Caco-2 (cell line): ENCODE data around the gene SESN2. TPM values are rescaled to one million over a fixed set of nuclear protein-coding genes. Genes with fewer than 3 reads are reported as not detected.

Source experiments
- BruUV-seq: library from RNA; stranded (reverse); fragments of 400-500 nt; replicated peaks from 2 replicates; lab custom pipeline; 2021; lab: Mats Ljungman, UMichigan
- CTCF ChIA-PET: fragments of 300-600 bp; sonication (Branson Sonifier 250); formaldehyde crosslinking; loops from one replicate; lab custom pipeline; 2022; ENCODE audit warnings: antibody characterized with exemption; lab: Charles Lee
- POLR2A ChIA-PET: fragments of 300-600 bp; sonication (Branson Sonifier 250); formaldehyde crosslinking; loops from one replicate; lab custom pipeline; 2022; ENCODE audit warnings: antibody characterized with exemption; lab: Charles Lee
- DNase-seq, 2 experiments: peaks; one replicate each; pipeline versions ENCODE4 v3.0.0 to v3.0.0-alpha.2; 2020 to 2022
- H3K27me3 ChIP-seq: replicated peaks from 2 replicates; pipeline ENCODE4 v1.6.0; 2011; ENCODE audit warnings: low read length; ENCODE audit not compliant: control insufficient read depth, insufficient read depth
- H3K36me3 ChIP-seq: 2 replicates; pipeline ENCODE4 v1.5.1; 2011; ENCODE audit warnings: low read length; ENCODE audit not compliant: control insufficient read depth, insufficient read depth
- H3K4me1 ChIP-seq: fragments of 250-450 bp; sonication (Bioruptor Pico); 2 replicates; pipeline ENCODE4 v1.5.1; 2020; ENCODE audit warnings: mild to moderate bottlenecking
- H3K4me3 ChIP-seq: 2 replicates; pipeline ENCODE4 v1.5.1; 2011; ENCODE audit warnings: low read depth, mild to moderate bottlenecking, control low read depth, low read length
- H3K9me3 ChIP-seq: fragments of 250-450 bp; sonication (Bioruptor Pico); 2 replicates; pipeline ENCODE4 v1.5.1; 2020; ENCODE audit warnings: mild to moderate bottlenecking, moderate library complexity
- H3K27ac Mint-ChIP-seq: one replicate; pipeline ENCODE4 v1.8.0; 2022; ENCODE audit warnings: mixed read lengths; ENCODE audit not compliant: unreplicated experiment
- H3K27me3 Mint-ChIP-seq: one replicate; pipeline ENCODE4 v1.8.0; 2022; ENCODE audit warnings: mixed read lengths; ENCODE audit not compliant: insufficient read depth, unreplicated experiment
- H3K36me3 Mint-ChIP-seq: one replicate; pipeline ENCODE4 v1.8.0; 2022; ENCODE audit warnings: mild to moderate bottlenecking, mixed read lengths; ENCODE audit not compliant: insufficient read depth, unreplicated experiment
- H3K4me1 Mint-ChIP-seq: one replicate; pipeline ENCODE4 v1.8.0; 2022; ENCODE audit warnings: low read depth, mixed read lengths; ENCODE audit not compliant: unreplicated experiment
- H3K4me3 Mint-ChIP-seq: one replicate; pipeline ENCODE4 v1.8.0; 2022; ENCODE audit warnings: mild to moderate bottlenecking, moderate library complexity, mixed read lengths; ENCODE audit not compliant: unreplicated experiment
- H3K9me3 Mint-ChIP-seq: one replicate; pipeline ENCODE4 v1.8.0; 2022; ENCODE audit warnings: mixed read lengths; ENCODE audit not compliant: unreplicated experiment
- CTCF ChIP-seq, 2 experiments: fragments of 200-600 bp in 1 of 2; IDR thresholded peaks; 1 replicate in 1 of 2; 2 replicates in 1 of 2; pipeline versions ENCODE4 v1.5.1 to v1.8.0; 2011 to 2022; ENCODE audit warnings: antibody characterized with exemption in 1 of 2, control low read depth in 1 of 2, inconsistent platforms in 1 of 2, low read depth in 1 of 2, low read length in 1 of 2, mild to moderate bottlenecking in 1 of 2, moderate library complexity in 1 of 2; ENCODE audit not compliant: insufficient read depth in 1 of 2, severe bottlenecking in 1 of 2, unreplicated experiment in 1 of 2
- intact Hi-C: fragments of 100-400 bp; cut with micrococcal nuclease; formaldehyde crosslinking; loops from one replicate; pipeline ENCODE4 v1.10.0; 2022; ENCODE audit not compliant: unreplicated experiment
- total RNA-seq: library from RNA; stranded (reverse); gene quantifications from 2 replicates; pipeline ENCODE4 v1.2.3, GENCODE V29; 2022

Gene SESN2
- total RNA-seq, 1 experiment from 2014 or later, result 34.5 TPM

GRCh38 chr1:28288487-28288886, 29.2 kb downstream of the SESN2 start:
- Histone ChIP-seq H3K36me3 (no peaks in the 10 kb centered on the region), H3K9me3 (no peaks in the 10 kb centered on the region), H3K4me3 (no peak overlapping the region), H3K27me3 (no peaks in the 10 kb centered on the region), H3K4me1 (peaks cover 18% of the 10 kb centered on the region)
- no peak for TF ChIP-seq CTCF (IDR thresholded peaks at IDR 0.05; ENCODE audit: insufficient read depth in 1 of 2, low read depth in 1 of 2, low read length in 1 of 2, severe bottlenecking in 1 of 2, unreplicated experiment in 1 of 2)
- Mint-ChIP-seq H3K27me3 (no peaks in the 10 kb centered on the region), H3K27ac (peak overlapping the region; percentile 81), H3K9me3 (no peaks in the 10 kb centered on the region), H3K4me3 (peak overlapping the region; percentile 49), H3K4me1 (peaks cover 15% of the 10 kb centered on the region), H3K36me3 (peaks cover 8% of the 10 kb centered on the region)
- CTCF ChIA-PET, result interaction anchor here (0.8 kb wide), 1 partner anchor 39 kb away, joined by 3 read pairs; no protein-coding TSS in a partner anchor
- DNase-seq, result no peak
- no TSS peak for BruUV-seq
- POLR2A ChIA-PET, result no interaction called here
- intact Hi-C loops, result loop anchor here (5.0 kb wide), 1 partner anchor 34 kb away; no protein-coding TSS in a partner anchor

- H3K4me1 ChIP-seq, result peaks cover 24% of the 10 kb centered on the region
- peak; percentile 45 to 56 for DNase-seq
- H3K4me3 ChIP-seq, result no peak overlapping the region
- H3K36me3 ChIP-seq, result no peaks in the 10 kb centered on the region
- H3K27me3 ChIP-seq, result no peaks in the 10 kb centered on the region
- no peak for TF ChIP-seq CTCF (IDR thresholded peaks at IDR 0.05; ENCODE audit: insufficient read depth in 1 of 2, low read depth in 1 of 2, low read length in 1 of 2, severe bottlenecking in 1 of 2, unreplicated experiment in 1 of 2)
- no peaks in the 10 kb centered on the region for H3K9me3 ChIP-seq
- peaks cover 8% of the 10 kb centered on the region for H3K36me3 Mint-ChIP-seq
- ChIA-PET CTCF (interaction anchor here (1.3 kb wide), 1 partner anchor 42 kb away, joined by 3 read pairs; no protein-coding TSS in a partner anchor), POLR2A (no interaction called here)
- no peaks in the 10 kb centered on the region for H3K9me3 Mint-ChIP-seq
- peaks cover 15% of the 10 kb centered on the region for H3K4me1 Mint-ChIP-seq
- no peaks in the 10 kb centered on the region for H3K27me3 Mint-ChIP-seq
- H3K4me3 Mint-ChIP-seq, result no peak overlapping the region
- intact Hi-C loops, result no loop called here
- no TSS peak for BruUV-seq
- peak overlapping the region; percentile 55 for H3K27ac Mint-ChIP-seq
Observed at GRCh38 chr1:28290851-28291250, 31.5 kb downstream of the SESN2 start.

GRCh38 chr1:28291711-28292110, 32.4 kb downstream of the SESN2 start:
- intact Hi-C loops, result no loop called here
- peaks cover 16% of the 10 kb centered on the region for H3K4me1 Mint-ChIP-seq
- CTCF ChIA-PET, result interaction anchor here (1.3 kb wide), 1 partner anchor 43 kb away, joined by 3 read pairs; no protein-coding TSS in a partner anchor

More at GRCh38 chr1:28291711-28292110, 32.4 kb downstream of the SESN2 start:
- Mint-ChIP-seq H3K27ac (peak overlapping the region; percentile 14), H3K4me3 (no peak overlapping the region), H3K9me3 (no peaks in the 10 kb centered on the region), H3K27me3 (no peaks in the 10 kb centered on the region), H3K36me3 (peaks cover 12% of the 10 kb centered on the region)
- DNase-seq, result no peak
- H3K27me3 ChIP-seq, result no peaks in the 10 kb centered on the region
- peaks cover 30% of the 10 kb centered on the region for H3K4me1 ChIP-seq
- no TSS peak for BruUV-seq
- POLR2A ChIA-PET, result no interaction called here
- H3K36me3 ChIP-seq, result no peaks in the 10 kb centered on the region
- no peak overlapping the region for H3K4me3 ChIP-seq
- TF ChIP-seq CTCF (IDR thresholded peaks at IDR 0.05; ENCODE audit: insufficient read depth in 1 of 2, low read depth in 1 of 2, low read length in 1 of 2, severe bottlenecking in 1 of 2, unreplicated experiment in 1 of 2), result no peak
- no peaks in the 10 kb centered on the region for H3K9me3 ChIP-seq
